Activated naive CD8-positive, alpha-beta T cell treated with anti-CD3 and anti-CD28 coated beads, Interleukin-2, amount 50 U/mL, for 16 hours (primary cell): ENCODE results near the gene INTS4.
"Not testable (repeated sequence)": the region's sequence is repeated elsewhere in the genome, so short reads cannot be mapped to it uniquely, and the experiment has no call there.

Experiments
- DNase-seq: peaks from one replicate; pipeline ENCODE4 v3.0.0-alpha.2; 2020; ENCODE audit warnings: low read depth, low spot score

Gene INTS4

DNA sequence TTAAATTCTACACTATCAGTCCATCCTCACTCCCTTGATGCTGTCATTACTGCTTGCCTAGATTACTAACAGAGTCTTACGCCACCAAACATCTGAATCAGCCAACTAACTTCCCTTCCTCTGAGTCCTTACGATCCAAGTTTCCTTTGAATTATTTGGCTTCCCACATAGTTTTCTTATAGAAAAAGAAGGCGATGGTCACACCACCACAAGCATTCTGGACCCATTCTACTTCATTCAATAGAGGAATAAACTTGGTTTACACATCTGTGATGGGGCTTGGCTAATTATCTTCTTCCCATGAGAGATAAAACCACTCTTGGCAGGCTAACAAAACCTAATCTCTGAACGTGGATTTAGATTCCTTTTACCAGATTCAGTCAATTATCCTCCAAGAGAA is 35.0 kb downstream of the INTS4 start:
- DNase-seq = no peak

DNA sequence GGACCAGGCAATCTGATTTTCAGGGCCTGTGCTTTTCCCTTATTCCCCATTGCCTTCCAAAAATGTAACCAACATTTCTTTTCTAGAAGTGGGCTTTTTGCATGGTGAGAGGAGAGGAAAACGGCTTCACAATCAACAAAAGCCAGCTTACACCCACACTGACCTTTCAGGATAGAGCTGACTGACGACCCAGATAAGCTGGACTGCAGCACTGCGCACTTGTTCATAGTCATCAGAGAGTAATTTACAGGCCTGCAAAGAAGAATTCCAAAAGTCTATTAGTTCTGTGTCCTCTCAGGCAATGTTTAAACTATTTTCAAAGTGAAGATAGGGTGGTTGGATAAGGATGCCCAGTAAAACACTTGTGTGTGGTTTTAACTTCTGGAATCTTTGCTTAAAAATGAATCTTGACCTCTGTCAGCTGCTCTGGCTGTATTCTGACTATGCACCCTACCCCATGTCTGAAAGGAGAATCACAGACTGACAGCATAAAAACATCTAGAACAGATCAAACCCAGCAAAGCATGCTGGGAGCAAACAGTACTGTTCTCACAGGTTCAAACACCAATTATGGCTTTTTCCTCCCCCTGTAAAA is 35.8 kb downstream of the INTS4 start:
- not testable (repeated sequence) for DNase-seq

GRCh38 chr11:77943296-77943695 is 51.2 kb downstream of the INTS4 start:
- not testable (repeated sequence) for DNase-seq

- not testable (repeated sequence) for DNase-seq
These were observed 52.0 kb downstream of the INTS4 start for GRCh38 chr11:77942465-77942864.

DNA sequence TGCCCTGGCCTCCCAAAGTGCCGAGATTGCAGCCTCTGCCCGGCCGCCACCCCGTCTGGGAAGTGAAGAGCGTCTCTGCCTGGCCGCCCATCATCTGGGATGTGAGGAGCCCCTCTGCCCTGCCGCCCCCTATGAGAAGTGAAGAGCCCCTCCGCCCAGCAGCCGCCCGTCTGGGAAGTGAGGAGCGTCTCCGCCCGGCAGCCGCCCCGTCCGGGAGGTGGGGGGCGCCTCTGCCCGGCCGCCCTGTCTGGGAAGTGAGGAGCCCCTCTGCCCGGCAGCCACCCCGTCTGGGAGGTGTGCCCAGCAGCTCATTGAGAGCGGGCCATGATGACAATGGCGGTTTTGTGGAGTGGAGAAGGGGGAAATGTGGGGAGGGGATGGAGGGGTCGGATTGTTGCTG is 60.9 kb downstream of the INTS4 start:
- DNase-seq = not testable (repeated sequence)

DNA sequence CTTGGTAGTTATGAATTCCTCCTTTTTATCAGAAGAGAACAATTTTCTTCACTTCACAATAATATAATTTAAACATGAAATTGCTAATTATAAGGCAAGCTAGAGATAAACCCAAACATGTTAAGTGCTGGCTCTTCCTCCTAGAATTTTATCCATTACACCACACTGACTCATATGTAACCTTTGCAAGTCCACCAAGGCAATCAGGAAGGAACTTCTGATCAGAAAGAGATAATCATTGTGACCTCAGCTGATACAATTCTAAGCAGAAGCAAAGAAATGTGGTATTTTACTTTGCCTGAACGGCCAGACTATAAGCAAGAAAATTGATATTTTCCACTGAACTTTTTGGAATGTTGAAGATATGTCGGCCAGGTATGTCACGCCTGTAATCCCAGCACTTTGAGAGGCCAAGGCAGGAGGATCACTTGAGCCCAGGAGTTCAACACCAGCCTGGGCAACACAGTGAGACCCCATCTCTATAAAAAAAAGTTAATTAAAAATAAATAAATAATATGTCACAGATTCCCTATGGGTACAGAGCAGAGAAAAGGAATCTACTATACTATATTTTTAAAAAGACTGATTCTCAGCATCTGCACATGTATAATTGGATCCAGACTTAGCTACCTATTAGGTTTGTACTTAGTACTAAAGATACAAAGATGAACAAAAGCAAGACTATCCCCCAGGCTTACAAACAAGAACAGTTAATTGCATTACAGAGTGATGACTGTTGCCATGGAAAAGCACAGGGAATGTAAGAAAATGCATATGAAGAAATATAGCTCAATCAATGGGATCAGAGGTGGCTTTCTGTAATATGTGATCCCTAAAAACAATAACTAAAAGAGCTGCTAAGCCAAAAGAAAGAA is 63.9 kb downstream of the INTS4 start:
- DNase-seq = not testable (repeated sequence)

DNA sequence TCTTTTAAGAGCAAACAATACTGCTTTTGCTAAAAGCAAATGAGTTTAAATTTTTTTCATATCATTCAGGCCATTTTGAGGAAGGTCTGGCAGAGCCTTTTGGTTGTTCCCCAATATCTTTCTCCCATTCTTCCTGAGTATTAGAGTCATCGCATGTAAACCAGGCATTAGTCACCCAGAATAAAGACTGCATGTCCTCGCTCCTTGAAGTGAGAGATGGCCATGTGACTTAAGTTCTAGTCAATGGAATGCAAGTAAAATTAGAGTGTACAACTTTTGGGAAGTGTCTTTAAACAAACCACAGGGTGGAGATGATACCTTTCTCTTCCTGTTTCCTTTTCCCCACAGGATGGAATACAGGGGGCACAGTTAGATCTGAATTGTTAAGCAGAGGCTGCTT is 76.8 kb downstream of the INTS4 start:
- DNase-seq = not testable (repeated sequence)

- not testable (repeated sequence) for DNase-seq
These were observed 80.1 kb downstream of the INTS4 start for GRCh38 chr11:77914307-77914791.

- DNase-seq = not testable (repeated sequence)
These were observed 80.7 kb downstream of the INTS4 start for GRCh38 chr11:77913608-77914306.

DNA sequence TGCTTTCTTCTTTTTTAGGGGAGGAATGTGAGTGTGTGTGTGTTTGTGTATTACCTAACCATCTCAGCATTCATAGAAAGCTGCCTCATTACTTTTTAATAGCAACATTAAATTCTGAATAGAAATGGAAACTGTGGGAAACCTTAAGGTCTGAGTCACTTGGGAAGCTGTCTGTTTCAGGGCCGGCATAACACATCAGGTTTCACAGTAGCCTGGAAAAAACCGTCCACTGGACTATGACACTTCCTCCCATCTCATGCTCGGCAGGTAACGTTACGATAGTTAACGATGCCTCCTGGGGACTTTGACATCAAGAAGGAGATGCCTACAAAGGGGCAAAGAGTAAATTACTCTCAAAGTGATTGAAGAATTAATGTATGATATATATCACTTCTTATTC is 83.6 kb downstream of the INTS4 start:
- not testable (repeated sequence) for DNase-seq

DNA sequence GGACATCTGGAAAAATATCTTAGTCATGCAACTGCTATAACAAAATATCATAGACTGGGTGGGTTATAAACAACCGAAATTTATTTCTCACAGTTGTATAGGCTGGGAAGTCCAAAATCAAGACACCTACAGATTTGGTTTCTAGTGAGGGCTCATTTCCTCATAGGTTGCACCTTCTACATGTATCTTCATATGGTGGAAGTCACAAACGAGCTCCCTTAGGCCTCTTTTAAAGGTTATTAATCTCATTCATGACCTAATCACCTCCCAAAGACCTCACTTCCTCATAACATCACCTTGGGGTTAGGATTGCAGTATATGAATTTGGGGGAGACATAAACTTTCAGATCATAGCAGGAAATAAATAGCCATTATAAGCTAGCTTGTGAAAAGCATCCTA is 85.2 kb downstream of the INTS4 start:
- DNase-seq = no peak

DNA sequence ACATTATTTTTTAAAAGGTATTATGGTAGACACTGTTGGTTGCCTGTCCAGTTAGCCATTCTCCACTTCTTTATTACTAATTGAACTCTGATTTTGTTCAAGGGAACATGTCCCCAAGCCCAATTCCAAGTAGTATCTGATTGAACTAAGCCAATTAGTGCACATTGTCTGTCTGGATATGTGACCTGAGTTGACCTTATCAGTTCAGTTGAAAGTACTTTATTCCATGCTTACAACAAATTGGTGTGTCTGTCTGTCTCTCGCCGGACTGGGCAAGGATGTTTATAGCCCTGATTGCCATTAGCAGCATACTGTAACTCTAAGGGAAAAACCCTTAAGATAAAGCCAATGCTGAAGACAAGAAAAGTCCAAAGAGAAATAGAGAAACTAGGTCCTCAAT is 85.6 kb downstream of the INTS4 start:
- DNase-seq = no peak

DNA sequence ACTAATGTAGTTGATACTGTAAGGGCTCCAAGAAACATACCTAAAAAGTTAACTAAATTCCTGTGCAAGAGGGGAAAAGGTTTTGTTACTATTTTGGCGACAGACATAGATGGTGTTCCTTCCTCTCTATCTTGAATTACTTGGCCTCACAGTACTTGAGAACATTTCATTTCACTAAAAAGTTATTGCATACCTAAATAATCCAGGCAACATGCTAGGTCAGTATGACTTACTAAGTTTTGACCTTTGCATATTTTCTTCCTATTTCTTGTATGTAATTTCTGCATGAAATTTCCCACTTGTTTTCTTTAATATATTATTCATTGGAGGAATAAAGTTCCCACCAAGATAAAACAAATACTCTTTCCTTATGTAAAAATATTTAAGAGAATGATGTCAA is 99.5 kb downstream of the INTS4 start:
- DNase-seq = not testable (repeated sequence)

DNA sequence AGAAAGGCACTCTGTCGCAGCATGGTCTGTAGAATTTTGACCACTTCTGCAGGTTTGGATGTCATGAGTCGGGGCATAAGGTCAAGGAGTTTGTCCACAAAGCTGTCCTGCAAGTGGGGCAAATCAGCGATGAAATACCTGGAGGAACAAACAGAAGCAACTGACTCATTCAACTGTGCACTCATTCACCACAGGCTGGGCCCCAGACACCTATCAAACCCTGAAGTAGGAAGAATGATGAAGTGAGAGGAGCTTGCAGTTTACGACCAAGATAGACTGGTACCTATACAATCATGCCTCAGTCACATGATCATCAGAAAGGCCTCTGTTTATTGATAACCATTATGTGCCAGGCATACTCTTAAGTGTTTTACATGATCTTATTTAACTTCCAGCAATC is 102.8 kb downstream of the INTS4 start:
- DNase-seq = not testable (repeated sequence)

DNA sequence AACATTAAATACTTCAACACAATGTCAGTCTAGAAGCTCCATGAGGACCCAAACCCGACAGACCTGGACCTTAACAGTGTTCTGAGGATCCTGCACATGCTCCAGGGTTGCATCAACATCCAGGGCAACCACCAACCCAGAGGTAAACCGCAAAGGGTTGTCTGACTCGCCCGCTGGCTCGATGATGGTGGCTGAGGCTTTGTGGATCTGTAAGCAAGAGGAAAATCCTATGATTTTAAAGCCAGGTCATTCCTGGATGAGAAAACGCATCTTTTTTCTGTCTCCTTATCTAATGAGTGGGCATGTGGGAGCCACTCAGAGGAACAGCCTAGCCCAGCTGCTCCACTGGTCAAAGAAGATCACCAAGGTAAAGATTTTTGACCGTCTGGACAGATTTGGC is 103.2 kb downstream of the INTS4 start:
- DNase-seq = not testable (repeated sequence)

- DNase-seq = not testable (repeated sequence)
These were observed 103.8 kb downstream of the INTS4 start for GRCh38 chr11:77890619-77891056.

- DNase-seq = not testable (repeated sequence)
These were observed 104.3 kb downstream of the INTS4 start for GRCh38 chr11:77890100-77890614.

- DNase-seq = not testable (repeated sequence)
These were observed 105.4 kb downstream of the INTS4 start for GRCh38 chr11:77889045-77889444.

DNA sequence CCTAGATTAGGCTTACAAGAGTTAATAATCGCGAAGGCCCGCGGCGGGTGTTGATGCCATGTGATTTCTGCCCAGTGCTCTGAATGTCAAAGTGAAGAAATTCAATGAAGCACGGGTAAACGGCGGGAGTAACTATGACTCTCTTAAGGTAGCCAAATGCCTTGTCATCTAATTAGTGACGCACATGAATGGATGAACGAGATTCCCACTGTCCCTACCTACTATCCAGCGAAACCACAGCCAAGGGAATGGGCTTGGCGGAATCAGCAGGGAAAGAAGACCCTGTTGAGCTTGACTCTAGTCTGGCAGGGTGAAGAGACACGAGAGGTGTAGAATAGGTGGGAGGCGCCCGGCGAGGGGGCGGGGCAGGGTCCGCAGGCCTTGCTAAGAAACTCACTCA is 108.1 kb downstream of the INTS4 start:
- no peak for DNase-seq

GRCh38 chr11:77884829-77885190 is 109.7 kb downstream of the INTS4 start:
- DNase-seq = no peak

GRCh38 chr11:77884186-77884828 is 110.2 kb downstream of the INTS4 start:
- no peak for DNase-seq
